Effector memory CD4-positive, alpha-beta T cell (primary cell): ENCODE data around the gene CDK15.

Experiments used
- DNase-seq, 3 donors: peaks; one replicate each; pipeline ENCODE4 v3.0.0-alpha.2; 2020
- H3K27ac ChIP-seq: 2 replicates; pipeline ENCODE4 v1.7.0; 2013; ENCODE audit warnings: mild to moderate bottlenecking, low read length, moderate library complexity; ENCODE audit not compliant: insufficient read depth, poor library complexity, severe bottlenecking
- H3K27me3 ChIP-seq: replicated peaks from 2 replicates; pipeline ENCODE4 v1.7.0; 2013; ENCODE audit warnings: mild to moderate bottlenecking, low read length; ENCODE audit not compliant: insufficient read depth, control insufficient read depth, poor library complexity, severe bottlenecking
- H3K36me3 ChIP-seq: 2 replicates; pipeline ENCODE4 v1.7.0; 2013; ENCODE audit warnings: mild to moderate bottlenecking, low read length, moderate library complexity; ENCODE audit not compliant: control insufficient read depth, insufficient read depth
- H3K4me1 ChIP-seq: 2 replicates; pipeline ENCODE4 v1.7.0; 2013; ENCODE audit warnings: low read length, mild to moderate bottlenecking; ENCODE audit not compliant: control insufficient read depth, insufficient read depth, poor library complexity, severe bottlenecking
- H3K4me3 ChIP-seq: 2 replicates; pipeline ENCODE4 v1.7.0; 2013; ENCODE audit warnings: low read length, low read depth, mild to moderate bottlenecking; ENCODE audit not compliant: insufficient read depth, poor library complexity, severe bottlenecking
- H3K9me3 ChIP-seq: 2 replicates; pipeline ENCODE4 v1.7.0; 2013; ENCODE audit warnings: mild to moderate bottlenecking, low read length, moderate library complexity; ENCODE audit not compliant: control insufficient read depth

Gene CDK15

DNA sequence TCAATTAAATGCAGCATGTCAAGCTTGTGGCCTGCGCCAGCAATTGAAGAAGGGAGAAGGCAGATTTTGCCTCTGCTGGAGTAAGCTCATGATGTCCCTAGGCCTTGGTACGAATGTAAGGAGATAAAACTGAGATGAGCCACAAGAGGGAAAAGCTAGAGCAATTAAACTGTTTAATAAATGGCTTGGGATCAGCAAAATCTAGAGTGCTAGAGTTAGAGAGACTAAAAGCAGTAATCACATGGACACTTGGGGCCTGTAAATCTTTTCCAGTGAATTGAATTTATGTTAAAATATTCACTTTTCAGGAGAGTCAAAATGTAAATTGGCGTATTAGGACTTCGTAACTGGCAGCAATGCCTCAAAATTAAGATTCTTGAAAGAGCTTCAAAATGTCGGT is 86.2 kb downstream of the CDK15 start:
- no peak for DNase-seq
- Histone ChIP-seq H3K27me3 (no peaks in the 10 kb centered on the region), H3K9me3 (no peaks in the 10 kb centered on the region), H3K4me3 (no peak overlapping the region), H3K27ac (no peak overlapping the region), H3K36me3 (no peaks in the 10 kb centered on the region), H3K4me1 (no peaks in the 10 kb centered on the region)

GRCh38 chr2:201900362-201900761 is 94.0 kb downstream of the CDK15 start:
- H3K36me3 ChIP-seq: no peaks in the 10 kb centered on the region
- H3K9me3 ChIP-seq: no peaks in the 10 kb centered on the region
- H3K4me1 ChIP-seq: no peaks in the 10 kb centered on the region
- H3K4me3 ChIP-seq: no peak overlapping the region
- H3K27ac ChIP-seq: no peak overlapping the region
- H3K27me3 ChIP-seq: no peaks in the 10 kb centered on the region
- DNase-seq: no peak

GRCh38 chr2:201901786-201902185 is 95.4 kb downstream of the CDK15 start:
- H3K4me3 ChIP-seq: no peak overlapping the region
- no peaks in the 10 kb centered on the region for H3K36me3 ChIP-seq
- no peaks in the 10 kb centered on the region for H3K27me3 ChIP-seq
- no peaks in the 10 kb centered on the region for H3K9me3 ChIP-seq
- no peak overlapping the region for H3K27ac ChIP-seq
- DNase-seq: no peak
- H3K4me1 ChIP-seq: no peaks in the 10 kb centered on the region

GRCh38 chr2:201904538-201905420 is 98.4 kb downstream of the CDK15 start:
- no peak for DNase-seq
- no peak overlapping the region for H3K4me3 ChIP-seq
- H3K27me3 ChIP-seq: no peaks in the 10 kb centered on the region
- no peak overlapping the region for H3K27ac ChIP-seq
- no peaks in the 10 kb centered on the region for H3K36me3 ChIP-seq
- no peaks in the 10 kb centered on the region for H3K4me1 ChIP-seq
- H3K9me3 ChIP-seq: no peaks in the 10 kb centered on the region

GRCh38 chr2:201906777-201907562 is 100.6 kb downstream of the CDK15 start:
- Histone ChIP-seq H3K4me3 (no peak overlapping the region), H3K36me3 (no peaks in the 10 kb centered on the region), H3K9me3 (no peaks in the 10 kb centered on the region), H3K27me3 (no peaks in the 10 kb centered on the region), H3K27ac (no peak overlapping the region), H3K4me1 (no peaks in the 10 kb centered on the region)
- DNase-seq: no peak

DNA sequence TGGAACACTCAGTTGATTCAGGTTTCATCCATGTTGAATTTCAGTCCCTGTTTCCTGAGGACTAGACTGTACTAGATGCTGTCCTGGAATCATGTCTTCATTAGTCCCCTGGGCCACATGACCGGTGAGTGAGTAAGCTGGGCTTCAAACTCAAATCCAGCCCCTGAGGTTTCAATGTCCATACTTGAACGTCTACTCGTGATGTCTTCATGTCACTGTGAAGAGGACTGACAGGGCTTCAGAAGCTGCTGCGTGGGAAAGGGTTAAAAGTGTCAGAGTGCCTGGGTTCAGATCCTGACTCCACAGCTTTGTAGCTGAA is 101.2 kb downstream of the CDK15 start:
- Histone ChIP-seq H3K4me3 (no peak overlapping the region), H3K9me3 (no peaks in the 10 kb centered on the region), H3K27me3 (no peaks in the 10 kb centered on the region), H3K4me1 (no peaks in the 10 kb centered on the region), H3K27ac (no peak overlapping the region), H3K36me3 (no peaks in the 10 kb centered on the region)
- no peak for DNase-seq

DNA sequence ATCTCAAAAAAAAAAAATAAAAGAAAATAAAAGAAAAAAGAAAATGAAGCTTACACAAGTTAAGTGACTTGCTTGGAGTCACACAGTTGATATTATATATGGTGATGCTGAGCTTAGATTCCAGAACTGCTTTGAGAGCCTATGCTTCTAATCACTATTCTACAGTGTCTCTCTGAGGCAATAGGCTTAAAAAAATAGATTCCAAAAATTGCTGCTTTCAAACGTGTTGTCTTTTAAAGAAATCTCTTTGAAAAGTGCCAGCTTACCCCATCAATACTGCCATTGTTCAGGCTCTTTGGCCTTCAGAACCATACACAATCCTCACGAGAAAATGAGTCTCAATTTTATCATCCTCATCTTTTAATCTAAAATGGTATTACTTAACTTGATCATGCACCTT is 102.6 kb downstream of the CDK15 start:
- H3K4me3 ChIP-seq: no peak overlapping the region
- H3K4me1 ChIP-seq: no peaks in the 10 kb centered on the region
- H3K27me3 ChIP-seq: no peaks in the 10 kb centered on the region
- no peaks in the 10 kb centered on the region for H3K9me3 ChIP-seq
- no peak overlapping the region for H3K27ac ChIP-seq
- no peaks in the 10 kb centered on the region for H3K36me3 ChIP-seq
- DNase-seq: no peak

DNA sequence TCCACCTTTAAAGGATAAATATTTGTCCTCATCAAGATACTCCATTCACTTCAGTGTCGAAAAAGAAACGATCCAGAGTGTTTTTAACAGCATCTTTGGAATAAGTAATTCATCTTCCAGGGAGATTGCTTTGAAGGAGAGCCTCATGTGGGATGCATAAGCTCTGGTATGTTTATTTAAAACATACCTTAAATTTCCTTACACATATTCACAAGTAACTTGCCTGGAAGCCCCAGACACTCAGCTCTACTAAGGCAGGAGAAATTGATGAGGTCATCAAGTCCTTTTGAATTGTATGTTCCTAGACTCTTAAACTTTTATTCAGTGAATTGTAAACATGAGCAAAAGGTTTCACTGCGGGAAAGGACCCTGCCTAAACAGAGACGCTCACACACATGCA is 103.0 kb downstream of the CDK15 start:
- Histone ChIP-seq H3K4me3 (no peak overlapping the region), H3K27me3 (no peaks in the 10 kb centered on the region), H3K36me3 (no peaks in the 10 kb centered on the region), H3K27ac (no peak overlapping the region), H3K4me1 (no peaks in the 10 kb centered on the region), H3K9me3 (no peaks in the 10 kb centered on the region)
- no peak for DNase-seq

DNA sequence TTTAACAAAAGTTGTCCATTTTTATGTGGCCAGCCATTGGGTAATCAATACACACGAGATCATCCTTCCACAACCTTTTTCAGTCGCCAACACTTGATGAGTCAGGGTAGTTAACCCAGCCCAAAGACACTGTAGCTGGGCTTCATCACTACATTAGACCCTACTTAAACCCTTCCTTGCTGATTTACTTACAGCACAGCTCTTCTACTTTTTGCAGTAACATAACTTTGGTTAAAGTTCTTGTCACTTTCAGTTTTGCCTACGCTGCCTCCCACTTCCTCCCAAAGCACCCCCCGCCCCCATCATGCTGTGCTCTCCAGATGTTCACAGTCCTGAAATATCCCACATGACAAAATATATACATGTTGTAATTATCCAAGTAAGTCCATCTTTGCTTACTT is 103.6 kb downstream of the CDK15 start:
- Histone ChIP-seq H3K27ac (no peak overlapping the region), H3K4me3 (peak overlapping the region; percentile 11), H3K4me1 (no peaks in the 10 kb centered on the region), H3K9me3 (no peaks in the 10 kb centered on the region), H3K36me3 (no peaks in the 10 kb centered on the region), H3K27me3 (no peaks in the 10 kb centered on the region)
- DNase-seq: no peak

DNA sequence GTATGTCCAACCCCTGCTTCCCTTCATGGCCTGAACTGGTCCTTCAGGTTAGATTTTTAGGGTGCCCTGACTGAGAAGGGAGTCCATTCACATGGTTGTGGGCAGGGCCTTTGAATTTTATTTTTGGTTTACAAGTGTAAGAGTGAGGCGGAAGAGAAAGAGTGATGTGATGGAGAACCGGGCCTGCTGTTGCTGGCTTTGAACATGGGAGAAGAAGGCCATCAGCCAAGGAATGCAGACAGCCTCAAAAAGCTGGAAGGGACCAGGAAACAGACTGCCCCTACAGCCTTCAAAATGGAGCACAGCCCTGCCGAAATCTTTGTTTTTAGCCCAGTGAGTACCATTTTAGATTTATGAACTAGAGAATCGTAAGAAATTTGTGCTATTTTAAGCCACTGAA is 105.0 kb downstream of the CDK15 start:
- Histone ChIP-seq H3K9me3 (no peaks in the 10 kb centered on the region), H3K36me3 (no peaks in the 10 kb centered on the region), H3K4me3 (no peak overlapping the region), H3K4me1 (no peaks in the 10 kb centered on the region), H3K27ac (no peak overlapping the region), H3K27me3 (no peaks in the 10 kb centered on the region)
- no peak for DNase-seq
